Loucy (cell line): ENCODE results near the gene SSH2.

Experiments used
- H2AFZ ChIP-seq: fragments of 200-600 bp; sonication (generic); 2 replicates; pipeline ENCODE4 v1.6.0; 2016; ENCODE audit warnings: antibody characterized with exemption, mild to moderate bottlenecking, low read length, moderate library complexity
- H3F3A ChIP-seq: fragments of 200-600 bp; 2 replicates; pipeline ENCODE4 v1.6.0; 2016; ENCODE audit warnings: antibody characterized with exemption, low read depth, mild to moderate bottlenecking
- H3K27me3 ChIP-seq: fragments of 200-600 bp; sonication (generic); 2 replicates; pipeline ENCODE4 v1.6.1; 2014; ENCODE audit warnings: low read length, mild to moderate bottlenecking; ENCODE audit not compliant: insufficient read depth, poor library complexity, severe bottlenecking
- H3K36me3 ChIP-seq: fragments of 200-600 bp; sonication (generic); 2 replicates; pipeline ENCODE4 v1.6.1; 2016; ENCODE audit warnings: low read length; ENCODE audit not compliant: insufficient read depth
- H3K4me1 ChIP-seq: fragments of 200-600 bp; sonication (generic); 2 replicates; pipeline ENCODE4 v1.5.1; 2014; ENCODE audit warnings: low read length, mild to moderate bottlenecking; ENCODE audit not compliant: insufficient read depth, poor library complexity, severe bottlenecking
- H3K4me2 ChIP-seq: fragments of 200-600 bp; sonication (generic); 2 replicates; pipeline ENCODE4 v1.6.0; 2014; ENCODE audit warnings: antibody characterized with exemption, low read length, low read depth, mild to moderate bottlenecking; ENCODE audit not compliant: poor library complexity, severe bottlenecking
- H3K4me3 ChIP-seq: fragments of 200-600 bp; sonication (generic); 2 replicates; pipeline ENCODE4 v1.5.1; 2014; ENCODE audit warnings: low read length, mild to moderate bottlenecking, mixed read lengths; ENCODE audit not compliant: poor library complexity, severe bottlenecking
- H3K79me2 ChIP-seq: fragments of 200-600 bp; sonication (generic); 2 replicates; pipeline ENCODE4 v1.6.1; 2014; ENCODE audit warnings: low read length; ENCODE audit not compliant: insufficient read depth
- H3K9ac ChIP-seq: fragments of 200-600 bp; sonication (generic); 2 replicates; pipeline ENCODE4 v1.6.0; 2014; ENCODE audit warnings: mild to moderate bottlenecking, low read depth, low read length, moderate library complexity; ENCODE audit not compliant: poor library complexity, severe bottlenecking
- H3K9me2 ChIP-seq: fragments of 200-600 bp; sonication (generic); replicated peaks from 2 replicates; pipeline ENCODE4 v1.6.1; 2016; ENCODE audit warnings: low read depth, low read length, mixed read lengths
- H3K9me3 ChIP-seq: fragments of 200-600 bp; sonication (generic); 2 replicates; pipeline ENCODE4 v1.6.1; 2014; ENCODE audit warnings: mild to moderate bottlenecking, antibody characterized with exemption, low read length, low read depth; ENCODE audit not compliant: insufficient read depth
- H4K20me1 ChIP-seq: fragments of 200-600 bp; sonication (generic); 2 replicates; pipeline ENCODE4 v1.6.0; 2014; ENCODE audit warnings: antibody characterized with exemption, low read length, mild to moderate bottlenecking; ENCODE audit not compliant: insufficient read depth, poor library complexity, severe bottlenecking
- EZH2phosphoT487 ChIP-seq: fragments of 200-600 bp; IDR thresholded peaks from 2 replicates; pipeline ENCODE4 v1.6.1; 2018; ENCODE audit warnings: antibody characterized with exemption, mild to moderate bottlenecking, moderate library complexity, borderline replicate concordance
- TF ChIP-seq, protein P1 (sequence below): fragments of 200-600 bp; sonication (generic); conservative IDR thresholded peaks from 2 replicates; pipeline ENCODE4 v1.5.1; 2014; ENCODE audit warnings: mild to moderate bottlenecking, antibody characterized with exemption, low read length

Gene SSH2

DNA sequence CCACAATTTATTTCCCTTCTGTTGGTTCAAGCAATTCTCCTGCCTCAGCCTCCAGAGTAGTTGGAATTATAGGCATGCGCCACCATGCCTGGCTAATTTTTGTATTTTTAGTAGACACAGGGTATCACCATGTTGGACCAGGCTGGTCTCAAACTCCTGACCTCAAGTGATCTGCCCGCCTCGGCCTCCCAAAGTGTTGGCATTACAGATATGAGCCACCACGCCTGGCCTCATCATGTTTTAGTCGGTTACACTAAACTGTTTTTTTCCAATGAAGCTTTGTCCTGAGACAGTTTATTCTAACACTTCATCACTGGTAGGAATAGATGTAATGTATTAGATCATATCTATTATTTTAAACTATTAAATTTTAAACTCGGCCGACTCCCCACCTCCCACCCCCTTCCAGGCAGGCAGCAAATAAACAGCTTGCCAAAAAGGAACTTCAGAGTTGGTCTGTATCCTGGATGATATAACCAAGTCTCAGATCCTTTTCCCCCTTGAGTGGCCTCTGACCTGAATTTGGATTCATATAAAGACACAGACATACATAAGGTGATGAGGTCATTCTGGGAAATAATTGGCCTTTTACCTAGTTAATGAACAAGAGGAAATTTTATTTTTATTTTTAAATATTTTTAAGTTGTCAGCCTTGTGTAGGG is 288.9 kb downstream of the SSH2 start:
- Histone ChIP-seq H3K9me3 (no peaks in the 10 kb centered on the region), H3K4me3 (no peak overlapping the region), H3K27me3 (no peaks in the 10 kb centered on the region), H3F3A (0 out of 2 replicates have a peak, but pooled peaks cover 2% of the 10 kb centered on the region), H3K9me2 (no peaks in the 10 kb centered on the region), H3K36me3 (peaks cover 4% of the 10 kb centered on the region; the same call in 1 of the 2 replicates), H4K20me1 (no peaks in the 10 kb centered on the region), H3K4me1 (peaks cover 43% of the 10 kb centered on the region), H3K9ac (no peak overlapping the region), H3K4me2 (no peak overlapping the region), H3K79me2 (no peaks in the 10 kb centered on the region), H2AFZ (no peak overlapping the region)
- TF ChIP-seq, protein P1, sequence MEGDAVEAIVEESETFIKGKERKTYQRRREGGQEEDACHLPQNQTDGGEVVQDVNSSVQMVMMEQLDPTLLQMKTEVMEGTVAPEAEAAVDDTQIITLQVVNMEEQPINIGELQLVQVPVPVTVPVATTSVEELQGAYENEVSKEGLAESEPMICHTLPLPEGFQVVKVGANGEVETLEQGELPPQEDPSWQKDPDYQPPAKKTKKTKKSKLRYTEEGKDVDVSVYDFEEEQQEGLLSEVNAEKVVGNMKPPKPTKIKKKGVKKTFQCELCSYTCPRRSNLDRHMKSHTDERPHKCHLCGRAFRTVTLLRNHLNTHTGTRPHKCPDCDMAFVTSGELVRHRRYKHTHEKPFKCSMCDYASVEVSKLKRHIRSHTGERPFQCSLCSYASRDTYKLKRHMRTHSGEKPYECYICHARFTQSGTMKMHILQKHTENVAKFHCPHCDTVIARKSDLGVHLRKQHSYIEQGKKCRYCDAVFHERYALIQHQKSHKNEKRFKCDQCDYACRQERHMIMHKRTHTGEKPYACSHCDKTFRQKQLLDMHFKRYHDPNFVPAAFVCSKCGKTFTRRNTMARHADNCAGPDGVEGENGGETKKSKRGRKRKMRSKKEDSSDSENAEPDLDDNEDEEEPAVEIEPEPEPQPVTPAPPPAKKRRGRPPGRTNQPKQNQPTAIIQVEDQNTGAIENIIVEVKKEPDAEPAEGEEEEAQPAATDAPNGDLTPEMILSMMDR: no peak
- no peak for TF ChIP-seq EZH2phosphoT487

DNA sequence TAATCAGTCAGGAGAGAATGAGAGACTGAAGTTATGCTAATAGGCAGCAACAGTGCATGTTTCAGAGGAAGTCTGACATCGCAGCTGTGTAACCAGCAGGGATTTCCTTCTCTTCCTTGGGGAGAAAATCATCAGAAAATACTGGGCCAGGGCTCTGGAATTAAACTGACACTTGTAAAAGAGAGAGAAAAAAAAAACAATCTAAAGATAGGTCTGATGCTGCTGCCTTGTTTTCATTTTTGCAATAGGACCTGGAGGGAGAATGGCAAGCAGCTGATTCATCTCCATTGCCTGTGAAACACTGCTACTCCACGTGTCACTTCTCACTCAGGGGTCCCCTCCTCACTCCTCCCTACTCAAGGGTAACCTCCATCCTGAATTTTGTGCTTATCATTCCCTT is 289.6 kb downstream of the SSH2 start:
- Histone ChIP-seq H3K36me3 (peaks cover 11% of the 10 kb centered on the region; the same call in 1 of the 2 replicates), H3K79me2 (no peaks in the 10 kb centered on the region), H3K4me3 (no peak overlapping the region), H3K4me2 (peak overlapping the region; percentile 2), H3K9me3 (no peaks in the 10 kb centered on the region), H3K9ac (no peak overlapping the region), H2AFZ (no peak overlapping the region), H3K9me2 (no peaks in the 10 kb centered on the region), H4K20me1 (no peaks in the 10 kb centered on the region), H3K4me1 (peaks cover 40% of the 10 kb centered on the region), H3K27me3 (no peaks in the 10 kb centered on the region), H3F3A (0 out of 2 replicates have a peak, but pooled peaks cover 2% of the 10 kb centered on the region)
- TF ChIP-seq EZH2phosphoT487: no peak
- TF ChIP-seq, protein P1: no peak

DNA sequence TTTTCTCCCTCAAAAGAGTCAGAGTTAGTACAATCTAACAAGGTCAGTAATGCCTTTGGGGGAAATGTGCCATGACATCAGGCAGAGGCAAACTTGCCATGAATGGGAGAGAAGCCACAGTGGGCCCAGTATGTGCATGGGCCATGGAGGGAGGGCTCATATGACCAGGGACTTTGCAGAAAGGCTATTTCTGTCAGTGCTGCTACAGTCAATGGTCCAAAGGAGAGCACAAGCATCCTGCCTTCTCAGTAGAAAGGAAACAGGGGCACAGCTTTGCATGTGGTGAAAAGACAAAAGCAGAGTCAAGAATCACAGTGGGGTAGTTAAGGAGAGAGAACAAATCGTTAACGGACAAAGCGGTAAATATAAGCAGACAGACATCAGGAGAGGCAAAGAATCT is 296.1 kb downstream of the SSH2 start:
- Histone ChIP-seq H3F3A (0 out of 2 replicates have a peak, but pooled peaks cover 2% of the 10 kb centered on the region), H3K9ac (no peak overlapping the region), H4K20me1 (no peaks in the 10 kb centered on the region), H3K4me1 (peaks cover 14% of the 10 kb centered on the region), H3K9me2 (no peaks in the 10 kb centered on the region), H3K36me3 (peaks cover 47% of the 10 kb centered on the region; the same call in 1 of the 2 replicates), H2AFZ (no peak overlapping the region), H3K27me3 (no peaks in the 10 kb centered on the region), H3K79me2 (no peaks in the 10 kb centered on the region), H3K4me3 (no peak overlapping the region), H3K4me2 (no peak overlapping the region), H3K9me3 (no peaks in the 10 kb centered on the region)
- TF ChIP-seq, protein P1: no peak
- TF ChIP-seq EZH2phosphoT487: no peak
